Neuronal stem cell (in vitro differentiated cells): ENCODE measurements around the gene RANBP10.

Experiments used
- DNase-seq: peaks from one replicate; pipeline ENCODE4 v3.0.0-alpha.2; 2013; ENCODE audit warnings: low spot score
- H2AFZ ChIP-seq: one replicate; pipeline ENCODE4 v1.6.1; 2013; ENCODE audit warnings: mild to moderate bottlenecking, low read length, inconsistent platforms
- H2AK5ac ChIP-seq: 2 replicates; pipeline ENCODE4 v1.6.1; 2013; ENCODE audit warnings: low read depth, mild to moderate bottlenecking, inconsistent platforms, low read length, moderate library complexity, mixed read lengths
- H2BK120ac ChIP-seq: 2 replicates; pipeline ENCODE4 v1.6.1; 2013; ENCODE audit warnings: low read depth, mild to moderate bottlenecking, inconsistent platforms, low read length, moderate library complexity, mixed read lengths
- H2BK12ac ChIP-seq: one replicate; pipeline ENCODE4 v1.6.1; 2013; ENCODE audit warnings: low read length, inconsistent platforms
- H2BK15ac ChIP-seq: 2 replicates; pipeline ENCODE4 v1.6.1; 2013; ENCODE audit warnings: mild to moderate bottlenecking, low read length, inconsistent platforms, mixed read lengths
- H2BK5ac ChIP-seq: one replicate; pipeline ENCODE4 v1.6.1; 2013; ENCODE audit warnings: inconsistent platforms, mild to moderate bottlenecking, low read length, moderate library complexity
- H3K14ac ChIP-seq: one replicate; pipeline ENCODE4 v1.6.1; 2013; ENCODE audit warnings: low read length, inconsistent platforms
- H3K18ac ChIP-seq: 2 replicates; pipeline ENCODE4 v1.6.1; 2013; ENCODE audit warnings: low read length, inconsistent platforms
- H3K23ac ChIP-seq: 2 replicates; pipeline ENCODE4 v1.6.1; 2013; ENCODE audit warnings: low read depth, mild to moderate bottlenecking, mixed read lengths, low read length, inconsistent platforms; ENCODE audit not compliant: poor library complexity
- H3K27ac ChIP-seq: replicated peaks from 3 replicates; pipeline ENCODE4 v1.5.1; 2013; ENCODE audit warnings: low read length, inconsistent platforms
- H3K27me3 ChIP-seq, 3 experiments: 2 replicates each; pipeline ENCODE4 v1.6.1; 2013; ENCODE audit warnings: low read length in 3 of 3, mild to moderate bottlenecking in 2 of 3, inconsistent platforms in 1 of 3, low read depth in 1 of 3, mixed read lengths in 1 of 3, moderate library complexity in 1 of 3; ENCODE audit not compliant: control insufficient read depth in 3 of 3, insufficient read depth in 3 of 3
- H3K36me3 ChIP-seq, 2 donors: replicated peaks in 1 of 2; 2 replicates each; pipeline ENCODE4 v1.6.1; 2013; ENCODE audit warnings: low read length in 2 of 2; ENCODE audit not compliant: control insufficient read depth in 2 of 2, insufficient read depth in 2 of 2
- H3K4ac ChIP-seq: 2 replicates; pipeline ENCODE4 v1.6.1; 2013; ENCODE audit warnings: inconsistent platforms, mild to moderate bottlenecking, low read length, moderate library complexity
- H3K4me1 ChIP-seq, 2 donors: 1 replicate in 1 of 2; 2 replicates in 1 of 2; pipeline ENCODE4 v1.6.1; 2013; ENCODE audit warnings: low read length in 2 of 2, low read depth in 1 of 2; ENCODE audit not compliant: control insufficient read depth in 2 of 2, insufficient read depth in 1 of 2
- H3K4me2 ChIP-seq: one replicate; pipeline ENCODE4 v1.6.1; 2013; ENCODE audit warnings: mild to moderate bottlenecking, low read length, inconsistent platforms; ENCODE audit not compliant: insufficient read depth, poor library complexity, severe bottlenecking
- H3K4me3 ChIP-seq, 2 donors: 2 replicates each; pipeline ENCODE4 v1.5.1; 2013; ENCODE audit warnings: low read length in 2 of 2, mild to moderate bottlenecking in 2 of 2, inconsistent platforms in 1 of 2, moderate library complexity in 1 of 2
- H3K79me1 ChIP-seq: one replicate; pipeline ENCODE4 v1.6.1; 2013; ENCODE audit warnings: low read depth, mild to moderate bottlenecking, inconsistent platforms, low read length, moderate library complexity
- H3K9ac ChIP-seq: one replicate; pipeline ENCODE4 v1.6.1; 2013; ENCODE audit warnings: mild to moderate bottlenecking, low read depth, low read length, inconsistent platforms; ENCODE audit not compliant: poor library complexity
- H3K9me3 ChIP-seq, 2 donors: replicated peaks in 1 of 2; 2 replicates each; pipeline versions ENCODE3 to v1.6.1; 2013; ENCODE audit warnings: low read length in 2 of 2, mild to moderate bottlenecking in 2 of 2, inconsistent platforms in 1 of 2, low read depth in 1 of 2, mixed read lengths in 1 of 2, moderate library complexity in 1 of 2; ENCODE audit not compliant: control insufficient read depth in 2 of 2, insufficient read depth in 1 of 2
- H4K8ac ChIP-seq: one replicate; pipeline ENCODE4 v1.6.1; 2013; ENCODE audit warnings: low read depth, mild to moderate bottlenecking, inconsistent platforms, low read length, moderate library complexity
- H4K91ac ChIP-seq: one replicate; pipeline ENCODE4 v1.6.1; 2013; ENCODE audit warnings: low read length, low read depth, mild to moderate bottlenecking, inconsistent platforms; ENCODE audit not compliant: poor library complexity
- WGBS, 2 donors: extraction: QIAGEN DNeasy Blood & Tissue Kit; methylation state at CpG; one replicate each; pipeline ENCODE4 v1.1.7; 2013; ENCODE audit warnings: missing lambda C conversion rate in 2 of 2, mixed read lengths in 1 of 2; ENCODE audit not compliant: insufficient read length in 2 of 2, insufficient replicate concordance in 1 of 2; ENCODE audit errors: extremely low coverage in 2 of 2; 5-methylcytosine and 5-hydroxymethylcytosine counted together

RANBP10 gene

GRCh38 chr16:67845291-67846062 lies 39.1 kb upstream of the RANBP10 start:
- peaks cover 4 to 30% of the 10 kb centered on the region in 2 donors for H3K36me3 ChIP-seq
- H3K4ac ChIP-seq = no peak overlapping the region
- peak overlapping the region; percentile 76 for H3K4me2 ChIP-seq
- no peak overlapping the region for H3K14ac ChIP-seq
- H3K79me1 ChIP-seq = peaks cover 14% of the 10 kb centered on the region
- no peak overlapping the region for H3K18ac ChIP-seq
- no peak overlapping the region for H3K23ac ChIP-seq
- H4K91ac ChIP-seq = no peak overlapping the region
- H2BK5ac ChIP-seq = no peak overlapping the region
- peak overlapping the region; percentile 32 for H3K9ac ChIP-seq
- H3K4me3 ChIP-seq = peak overlapping the region in 1 of 2 donors; percentile 97
- H3K27me3 ChIP-seq = no peaks in the 10 kb centered on the region
- no CpG with 5 or more reads among the region's 5 CpGs for WGBS, 2 donors
- H2BK120ac ChIP-seq = no peak overlapping the region
- H3K4me1 ChIP-seq = peaks cover 22 to 23% of the 10 kb centered on the region in 2 donors
- no peak overlapping the region for H2BK15ac ChIP-seq
- H3K27ac ChIP-seq = peak overlapping the region; percentile 89
- H2AFZ ChIP-seq = peak overlapping the region; percentile 81
- H4K8ac ChIP-seq = no peak overlapping the region
- H2BK12ac ChIP-seq = no peak overlapping the region
- no peaks in the 10 kb centered on the region for H3K9me3 ChIP-seq
- peak overlapping the region; percentile 49 for H2AK5ac ChIP-seq
- DNase-seq = no peak

- H4K91ac ChIP-seq = no peak overlapping the region
- no peak for DNase-seq
- H3K4me3 ChIP-seq = no peak overlapping the region
- peaks cover 4 to 23% of the 10 kb centered on the region in 2 donors for H3K36me3 ChIP-seq
- H2BK120ac ChIP-seq = no peak overlapping the region
- H3K9ac ChIP-seq = no peak overlapping the region
- H3K9me3 ChIP-seq = no peaks in the 10 kb centered on the region
- H3K27ac ChIP-seq = no peak overlapping the region
- no peak overlapping the region for H2AK5ac ChIP-seq
- no peak overlapping the region for H2BK5ac ChIP-seq
- peaks cover 14% of the 10 kb centered on the region for H3K79me1 ChIP-seq
- WGBS, 2 donors = no CpG with 5 or more reads among the region's 4 CpGs
- no peak overlapping the region for H3K18ac ChIP-seq
- no peaks in the 10 kb centered on the region for H3K27me3 ChIP-seq
- no peak overlapping the region for H2BK12ac ChIP-seq
- no peak overlapping the region for H3K4me2 ChIP-seq
- no peak overlapping the region for H3K4ac ChIP-seq
- H2BK15ac ChIP-seq = no peak overlapping the region
- H3K4me1 ChIP-seq = peaks cover 22 to 23% of the 10 kb centered on the region in 2 donors
- no peak overlapping the region for H2AFZ ChIP-seq
- no peak overlapping the region for H4K8ac ChIP-seq
- no peak overlapping the region for H3K23ac ChIP-seq
- no peak overlapping the region for H3K14ac ChIP-seq
Measured at GRCh38 chr16:67844497-67844896, 38.1 kb upstream of the RANBP10 start.

- WGBS, 2 donors = no CpG with 5 or more reads among the region's 11 CpGs
- H3K9ac ChIP-seq = peak overlapping the region; percentile 98
- H3K79me1 ChIP-seq = peaks cover 14% of the 10 kb centered on the region
- no peak overlapping the region for H3K14ac ChIP-seq
- H3K36me3 ChIP-seq = peaks cover 3 to 16% of the 10 kb centered on the region in 2 donors
- no peak overlapping the region for H4K91ac ChIP-seq
- peak overlapping the region; percentile 88 to 91 for H3K4me3 ChIP-seq
- H4K8ac ChIP-seq = no peak overlapping the region
- H2BK15ac ChIP-seq = no peak overlapping the region
- H2AFZ ChIP-seq = peak overlapping the region; percentile 100
- DNase-seq = no peak
- peak overlapping the region; percentile 79 for H3K18ac ChIP-seq
- peak overlapping the region; percentile 89 for H3K4me2 ChIP-seq
- H3K4me1 ChIP-seq = peaks cover 22 to 23% of the 10 kb centered on the region in 2 donors
- H3K27ac ChIP-seq = no peak overlapping the region
- H3K9me3 ChIP-seq = no peaks in the 10 kb centered on the region
- no peaks in the 10 kb centered on the region for H3K27me3 ChIP-seq
- H3K4ac ChIP-seq = no peak overlapping the region
- H2BK12ac ChIP-seq = peak overlapping the region; percentile 36
- no peak overlapping the region for H2AK5ac ChIP-seq
- H3K23ac ChIP-seq = peak overlapping the region; percentile 99
- no peak overlapping the region for H2BK5ac ChIP-seq
- no peak overlapping the region for H2BK120ac ChIP-seq
Measured at GRCh38 chr16:67843343-67843765, 37.0 kb upstream of the RANBP10 start.

GRCh38 chr16:67842509-67843342 lies 36.4 kb upstream of the RANBP10 start:
- peak overlapping the region; percentile 36 for H2BK12ac ChIP-seq
- H3K36me3 ChIP-seq = peaks cover 3 to 16% of the 10 kb centered on the region in 2 donors
- peak overlapping the region; percentile 100 for H2AFZ ChIP-seq
- H3K4me3 ChIP-seq = peak overlapping the region; percentile 88 to 91
- WGBS, 2 donors = no CpG with 5 or more reads among the region's 67 CpGs
- peaks cover 14% of the 10 kb centered on the region for H3K79me1 ChIP-seq
- H3K18ac ChIP-seq = peak overlapping the region; percentile 100
- H3K27ac ChIP-seq = peak overlapping the region; percentile 51
- H3K4me1 ChIP-seq = peaks cover 20 to 23% of the 10 kb centered on the region in 2 donors
- H3K4me2 ChIP-seq = peak overlapping the region; percentile 89
- H2BK5ac ChIP-seq = peak overlapping the region; percentile 97
- peak overlapping the region; percentile 99 for H3K23ac ChIP-seq
- peak overlapping the region; percentile 95 for H2BK15ac ChIP-seq
- H4K8ac ChIP-seq = no peak overlapping the region
- no peak overlapping the region for H3K4ac ChIP-seq
- peak; percentile 50 for DNase-seq
- H3K9me3 ChIP-seq = no peaks in the 10 kb centered on the region
- H2AK5ac ChIP-seq = peak overlapping the region; percentile 35
- H2BK120ac ChIP-seq = no peak overlapping the region
- H3K14ac ChIP-seq = peak overlapping the region; percentile 91
- no peaks in the 10 kb centered on the region for H3K27me3 ChIP-seq
- H3K9ac ChIP-seq = peak overlapping the region; percentile 98
- H4K91ac ChIP-seq = peak overlapping the region; percentile 22
